ENCODE data around the gene LTK. TPM values are rescaled to one million over a fixed set of nuclear protein-coding genes. Genes with fewer than 3 reads are reported as not detected.

LTK gene
- total and polyA plus RNA-seq, 2 experiments from 2014 or later = 0.14 TPM; not detected in 1

GRCh38 chr15:41483115-41483514 is 30.5 kb downstream of the LTK start:
- Histone ChIP-seq H3K36me3 (ENCODE audit: insufficient read depth) (peaks cover 22% of the 10 kb centered on the region), H3F3A (replicated peaks; ENCODE audit: low read depth) (no peaks in the 10 kb centered on the region), H3K27me3 (ENCODE audit: insufficient read depth) (no peaks in the 10 kb centered on the region), H4K20me1 (replicated peaks; ENCODE audit: insufficient read depth) (0 out of 2 replicates have a peak, but pooled peaks cover 6% of the 10 kb centered on the region), H3K4me3 (no peak overlapping the region), H3K27ac (ENCODE audit: low read depth) (no peak overlapping the region), H3K4me2 (no peak overlapping the region), H3K4me1 (ENCODE audit: insufficient read depth) (no peaks in the 10 kb centered on the region), H2AFZ (no peak overlapping the region), H3K79me2 (replicated peaks; ENCODE audit: insufficient read depth) (no peaks in the 10 kb centered on the region), H3K9me2 (ENCODE audit: insufficient read depth) (no peaks in the 10 kb centered on the region)
- peaks cover 38% of the 10 kb centered on the region for H3K36me3 Mint-ChIP-seq (ENCODE audit: low read depth)
- no peak for TF ChIP-seq EZH2 (IDR thresholded peaks at IDR 0.05; ENCODE audit: low read depth, unreplicated experiment)
- no peak for TF ChIP-seq POLR2AphosphoS5 (IDR thresholded peaks at IDR 0.05; ENCODE audit: low read depth)
- TF ChIP-seq ZNF331 (CRISPR knock-in tag; IDR thresholded peaks at IDR 0.05; ENCODE audit: low read depth) = no peak
- TF ChIP-seq ZNF462 (CRISPR knock-in tag; IDR thresholded peaks at IDR 0.05) = no peak
- no peak for TF ChIP-seq STAT1 (IDR thresholded peaks at IDR 0.05; ENCODE audit: unreplicated experiment)
- TF ChIP-seq CTCF (conservative IDR thresholded peaks at IDR 0.05; ENCODE audit: low read depth in 2 of 2) = no peak
- no peak for TF ChIP-seq JUNB (IDR thresholded peaks at IDR 0.05; ENCODE audit: unreplicated experiment)
- no peak for TF ChIP-seq NANOG (IDR thresholded peaks at IDR 0.05; ENCODE audit: borderline replicate concordance)
- no peak for TF ChIP-seq ZNF114 (CRISPR knock-in tag; IDR thresholded peaks at IDR 0.05)
- TF ChIP-seq ETS1 (IDR thresholded peaks at IDR 0.05) = no peak
- no peak for TF ChIP-seq REST (IDR thresholded peaks at IDR 0.05; ENCODE audit: unreplicated experiment)
- no peak for TF ChIP-seq CREB1 (CRISPR knock-in tag; IDR thresholded peaks at IDR 0.05; ENCODE audit: low read depth)
- no peak for TF ChIP-seq EZH2phosphoT487 (IDR thresholded peaks at IDR 0.05; ENCODE audit: unreplicated experiment)
- peaks cover 19% of the 10 kb centered on the region for H3K27me3 Mint-ChIP-seq (ENCODE audit: insufficient read depth, low read depth, poor library complexity)
- no peak overlapping the region for H3K4me3 Mint-ChIP-seq
- no peaks in the 10 kb centered on the region for H3K9me3 Mint-ChIP-seq
- DNase-seq (ENCODE audit: low spot score) (no peak), ATAC-seq (no peak)
- H3K4me1 Mint-ChIP-seq = no peaks in the 10 kb centered on the region
- H3K27ac Mint-ChIP-seq = no peak overlapping the region
